Stimulated activated CD4-positive, alpha-beta T cell treated with anti-CD3 and anti-CD28 coated beads, Interleukin-4, amount 100 ng/mL, for 1 hour (primary cell): Measurements from ENCODE around the gene SIM1.

Experiments used
- DNase-seq: peaks from one replicate; pipeline ENCODE4 v3.0.0-alpha.2; 2020

Gene SIM1

GRCh38 chr6:100470422-100471120 is 5.8 kb upstream of the SIM1 start:
- DNase-seq: no peak

GRCh38 chr6:100469101-100469859 is 4.6 kb upstream of the SIM1 start:
- no peak for DNase-seq

DNA sequence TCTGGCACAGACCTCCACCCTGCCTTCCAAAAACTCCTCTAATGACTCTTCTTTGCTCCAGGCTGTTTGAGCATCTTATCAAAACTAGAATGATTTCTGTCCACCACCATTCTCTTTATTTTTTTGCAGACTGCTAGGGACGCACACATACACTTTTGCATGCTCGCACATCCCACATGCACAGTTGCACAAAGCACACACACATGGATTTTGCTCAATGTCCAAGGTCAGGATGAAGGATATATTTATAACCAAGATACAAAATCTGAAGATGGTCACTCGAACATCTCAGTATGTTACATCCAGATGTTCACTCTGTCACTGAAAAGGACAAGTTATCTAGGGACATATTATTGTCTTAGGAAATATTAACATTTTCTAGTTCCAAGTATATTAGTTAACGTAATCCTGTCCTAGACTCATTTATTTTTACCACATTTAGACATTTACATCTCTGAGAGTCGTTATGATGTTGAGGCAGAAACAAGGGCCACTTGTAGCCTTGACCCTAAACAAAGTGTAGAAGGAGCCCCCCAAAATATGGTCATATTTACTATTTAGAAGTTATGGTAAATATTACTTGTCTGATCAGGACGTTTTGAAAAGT is 3.4 kb upstream of the SIM1 start:
- DNase-seq: no peak

- DNase-seq: no peak
Measured at GRCh38 chr6:100467129-100468015, 2.7 kb upstream of the SIM1 start.

- DNase-seq: no peak
Measured at GRCh38 chr6:100466410-100467128, 1.8 kb upstream of the SIM1 start.

DNA sequence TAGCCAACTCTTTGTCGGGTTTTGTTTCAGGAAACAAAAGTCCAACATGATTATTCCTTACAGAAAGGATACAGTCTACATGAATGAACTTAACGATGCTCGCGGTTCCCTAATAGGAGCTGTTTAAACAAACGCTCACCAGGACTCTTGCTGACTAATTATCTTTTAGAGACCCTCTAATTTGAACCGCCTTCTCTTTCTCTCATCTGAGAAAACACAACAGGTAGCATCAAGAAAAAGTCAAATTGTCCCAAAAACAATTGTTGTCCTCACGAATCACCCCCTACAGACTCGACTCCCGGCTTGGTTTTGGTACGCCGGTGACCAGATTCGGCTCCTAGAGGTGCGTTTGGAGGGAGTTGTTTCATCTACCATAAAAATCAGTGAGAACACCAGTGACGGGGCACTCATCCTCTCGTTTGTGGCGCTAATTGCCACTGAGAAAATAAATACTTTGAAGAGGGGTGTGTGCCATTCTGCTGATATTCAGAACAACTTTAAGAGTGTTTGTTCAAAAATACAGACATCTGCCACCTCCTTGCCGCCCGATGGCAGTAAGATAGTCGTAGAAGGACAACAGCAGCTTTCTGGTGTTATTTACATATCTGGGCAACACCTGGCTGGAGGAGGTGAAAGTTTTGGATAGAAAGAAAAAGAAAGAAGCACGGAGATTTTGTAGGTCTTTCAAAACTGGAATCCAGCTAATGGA is 1.1 kb upstream of the SIM1 start:
- no peak for DNase-seq

DNA sequence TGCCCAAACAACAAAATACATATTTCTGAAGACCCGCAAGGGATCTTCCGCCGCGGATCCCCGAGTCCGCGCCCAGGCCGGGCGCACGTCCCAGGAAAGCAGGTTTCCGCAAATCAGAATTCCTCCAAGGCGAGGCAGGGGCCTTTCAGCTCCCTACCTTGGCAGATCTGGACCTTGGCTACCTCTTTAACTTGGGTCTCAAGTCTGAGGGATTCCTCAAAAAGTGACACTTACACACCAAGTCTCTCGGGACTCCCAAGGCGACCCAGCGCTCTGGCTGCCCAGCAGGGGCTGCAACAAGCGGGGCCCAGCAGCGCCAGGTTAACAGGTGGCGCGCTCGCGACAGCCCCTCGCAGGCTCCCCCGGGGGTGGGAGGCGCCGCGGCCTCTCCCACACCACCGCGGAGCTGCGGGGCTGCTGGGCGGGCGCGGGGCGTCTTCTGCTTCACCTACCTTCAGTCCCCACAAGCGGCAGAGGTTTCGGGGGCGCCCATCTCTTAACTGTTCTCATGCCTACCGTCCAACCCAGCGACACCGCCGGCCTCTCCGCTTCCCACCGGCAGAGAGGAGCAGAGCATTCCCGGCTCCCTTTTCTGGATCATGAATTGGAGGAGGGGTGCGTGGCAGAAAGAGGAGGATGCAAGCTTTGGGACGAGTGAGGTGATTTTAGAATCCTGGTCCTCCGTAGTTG is 414 bp downstream of the SIM1 start:
- no peak for DNase-seq

DNA sequence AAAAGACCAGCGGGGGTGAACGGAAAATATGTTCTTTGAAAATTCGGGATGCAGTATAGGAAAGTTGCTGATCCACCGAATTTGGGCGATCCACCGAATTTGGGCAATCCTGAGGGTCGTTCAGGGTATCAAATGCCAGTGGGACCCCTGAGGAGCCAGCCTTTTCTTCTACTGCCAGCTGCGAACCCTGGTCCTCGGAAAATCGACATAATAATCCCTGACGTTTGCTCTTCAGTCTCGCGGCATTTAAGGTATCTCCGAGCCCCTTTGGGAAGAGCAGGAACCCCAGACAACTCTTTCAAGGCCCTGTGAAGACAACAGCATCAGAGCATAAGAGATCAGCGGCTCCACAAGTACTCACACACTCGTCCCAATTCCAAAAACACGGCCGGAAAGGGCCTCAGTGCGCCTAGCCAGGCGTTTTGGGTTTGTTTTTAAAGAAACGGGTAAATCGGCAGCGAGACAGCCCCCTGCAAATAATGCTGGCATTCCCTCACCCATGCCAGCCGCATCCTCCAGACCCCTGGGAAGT is 1.0 kb downstream of the SIM1 start:
- no peak for DNase-seq

- no peak for DNase-seq
Measured at GRCh38 chr6:100462706-100463629, 1.8 kb downstream of the SIM1 start.

DNA sequence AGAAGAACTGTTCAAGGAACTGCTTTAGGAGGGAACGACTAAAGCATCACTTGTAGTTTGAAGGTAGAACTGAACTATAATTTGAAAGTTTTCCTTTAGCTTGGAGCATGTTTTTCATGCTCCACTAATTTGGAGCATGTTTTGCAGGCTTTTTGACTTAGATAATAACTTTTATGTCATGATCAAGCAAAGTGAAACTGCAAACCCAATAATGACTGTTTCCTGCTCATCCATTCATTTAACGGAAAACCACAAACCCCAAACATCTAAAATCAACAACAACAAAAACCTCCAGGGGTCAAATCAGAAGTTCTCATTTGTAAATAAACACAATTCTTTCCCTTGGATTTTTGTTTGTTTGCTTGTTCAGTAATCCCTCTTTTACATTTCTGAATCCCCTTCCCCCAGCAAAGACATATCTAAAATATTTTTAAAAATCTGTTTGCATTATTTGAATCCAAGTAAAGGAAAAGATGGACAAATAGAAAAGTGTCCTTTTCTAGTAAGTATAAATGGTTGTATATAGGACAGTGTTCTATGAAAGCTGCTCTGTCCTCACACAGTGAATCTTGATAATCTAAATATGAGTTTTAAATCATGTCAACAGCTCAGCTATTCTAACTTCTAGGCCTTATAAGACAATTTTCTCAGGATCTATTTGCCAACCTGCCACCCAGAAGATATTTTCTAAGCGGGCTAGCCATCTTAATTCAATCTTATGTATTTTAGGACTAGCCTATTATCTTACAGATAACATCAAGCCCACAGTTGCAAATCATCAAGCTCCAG is 2.6 kb downstream of the SIM1 start:
- no peak for DNase-seq

DNA sequence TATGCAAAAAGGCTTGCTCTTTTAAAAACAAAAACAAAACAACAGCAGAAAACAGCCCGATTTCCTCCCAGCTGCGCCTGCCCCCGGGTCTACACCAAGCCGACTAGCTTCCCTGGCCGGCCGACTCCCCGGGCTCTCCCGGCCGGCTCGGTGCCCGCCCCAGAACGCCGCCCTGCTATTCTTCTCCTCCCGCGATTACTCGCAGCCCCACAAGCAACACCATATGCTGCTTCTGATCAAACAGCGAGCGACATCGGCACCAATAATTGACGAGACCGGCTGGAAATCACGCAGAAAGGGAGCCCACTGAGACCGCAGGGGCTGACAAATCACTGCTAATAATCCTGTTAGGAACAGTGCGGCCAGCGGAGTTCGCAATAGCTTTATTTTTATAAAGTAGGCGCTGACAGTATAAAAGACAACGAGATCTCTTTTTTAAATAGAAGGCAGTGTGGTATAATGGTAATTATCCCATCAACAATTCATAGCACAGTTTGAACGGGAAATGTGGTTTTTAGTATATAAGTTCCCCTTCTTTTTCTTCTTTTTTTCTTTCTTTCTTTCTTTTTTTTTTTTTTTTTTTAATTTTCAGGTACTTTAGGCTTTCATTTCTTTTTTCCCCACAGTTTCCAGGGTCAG is 3.3 kb downstream of the SIM1 start:
- no peak for DNase-seq

- DNase-seq: no peak
Measured at GRCh38 chr6:100460650-100461204, 4.0 kb downstream of the SIM1 start.

- no peak for DNase-seq
Measured at GRCh38 chr6:100459592-100460184, 5.0 kb downstream of the SIM1 start.

GRCh38 chr6:100458841-100459591 is 5.7 kb downstream of the SIM1 start:
- DNase-seq: no peak

DNA sequence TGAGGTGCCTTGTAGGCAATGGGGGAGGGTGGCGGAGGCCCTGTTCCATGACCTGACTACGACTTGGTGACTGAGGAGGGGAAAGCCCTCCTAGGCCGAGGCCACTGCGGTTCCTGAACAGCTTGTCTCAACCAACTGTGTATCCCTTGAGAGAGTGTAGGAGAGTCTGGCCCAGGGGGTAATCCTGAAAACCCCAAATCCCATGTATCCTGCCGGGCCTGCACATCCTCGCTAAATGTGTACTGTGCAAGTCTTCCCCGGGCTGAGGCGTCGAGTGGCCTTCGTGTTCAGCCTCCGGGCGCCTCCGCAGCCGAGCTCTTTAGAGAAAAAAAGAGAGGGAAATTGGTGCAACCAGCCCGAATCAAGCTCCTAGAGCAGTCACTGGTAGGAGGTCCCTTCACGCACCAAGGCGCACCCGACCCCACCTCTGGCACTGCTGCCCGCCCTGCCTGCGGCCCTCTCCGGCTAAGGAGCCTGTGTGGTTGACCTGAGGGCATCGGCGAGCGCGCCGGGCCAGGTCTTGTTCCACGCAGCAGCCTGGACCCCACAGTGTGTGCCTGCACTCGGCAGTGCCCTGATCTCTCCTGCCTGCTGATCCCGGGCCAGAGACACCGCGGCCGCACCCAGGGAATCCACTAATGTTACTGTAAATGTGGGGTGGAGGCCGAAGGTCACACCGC is 7.3 kb downstream of the SIM1 start:
- DNase-seq: no peak

DNA sequence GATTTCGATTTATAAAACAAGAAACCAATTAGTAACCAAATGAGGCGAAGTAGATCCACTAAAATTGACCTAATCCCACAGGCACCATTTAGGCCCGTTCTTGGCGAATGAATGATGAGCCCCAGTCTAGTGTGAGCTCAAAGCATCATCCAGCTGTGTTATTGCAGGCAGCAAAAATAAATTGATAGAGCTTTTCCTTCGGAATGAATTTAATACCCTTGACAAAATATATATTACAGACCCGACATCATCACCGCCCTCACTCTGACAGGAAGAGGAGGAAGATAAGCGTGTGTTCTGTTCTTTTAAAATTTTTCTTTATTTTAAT is 7.8 kb downstream of the SIM1 start:
- no peak for DNase-seq
